LoVo (cell line): ENCODE results near the gene DIP2C.
"Not testable (repeated sequence)": the region's sequence is repeated elsewhere in the genome, so short reads cannot be mapped to it uniquely, and the experiment has no call there.

Source experiments
- DNase-seq: peaks from one replicate; pipeline ENCODE4 v3.0.0-alpha.2; 2016; ENCODE audit warnings: low spot score

The DIP2C gene

GRCh38 chr10:479706-480497, 209.6 kb downstream of the DIP2C start:
- DNase-seq: not testable (repeated sequence)

DNA sequence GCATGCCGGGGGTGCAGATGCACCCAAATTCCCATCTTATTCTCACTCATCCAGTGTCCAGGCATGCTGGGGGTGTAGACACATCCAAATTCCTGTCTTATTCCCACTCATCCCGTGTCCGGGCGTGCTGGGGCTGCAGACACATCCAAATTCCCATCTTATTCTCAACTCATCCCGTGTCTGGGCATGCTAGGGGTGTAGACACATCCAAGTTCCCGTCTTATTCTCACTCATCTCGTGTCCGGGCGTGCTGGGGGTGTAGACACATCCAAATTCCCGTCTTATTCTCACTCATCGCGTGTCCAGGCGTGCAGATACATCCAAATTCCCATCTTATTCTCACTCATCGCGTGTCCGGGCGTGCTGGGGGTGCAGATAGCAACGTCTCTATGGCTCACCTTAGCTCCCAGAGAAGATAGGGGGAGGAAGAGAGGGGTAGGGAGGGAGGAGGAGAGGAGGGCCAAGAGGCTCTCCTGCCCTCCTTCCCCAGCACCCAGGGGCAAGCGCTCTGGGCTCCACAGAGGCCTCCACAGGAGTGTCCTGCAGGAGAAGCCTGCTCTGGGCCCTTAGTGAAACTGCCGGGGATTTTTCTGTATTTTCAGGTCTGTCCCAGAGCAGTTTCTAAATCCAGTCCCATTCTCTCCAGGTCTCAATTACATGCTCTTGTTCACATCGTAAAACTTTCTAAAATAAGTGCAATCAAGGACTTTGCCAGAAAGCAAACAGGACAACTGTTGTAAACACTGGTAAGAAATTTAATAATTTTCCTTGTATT, 210.8 kb downstream of the DIP2C start:
- no peak for DNase-seq

DNA sequence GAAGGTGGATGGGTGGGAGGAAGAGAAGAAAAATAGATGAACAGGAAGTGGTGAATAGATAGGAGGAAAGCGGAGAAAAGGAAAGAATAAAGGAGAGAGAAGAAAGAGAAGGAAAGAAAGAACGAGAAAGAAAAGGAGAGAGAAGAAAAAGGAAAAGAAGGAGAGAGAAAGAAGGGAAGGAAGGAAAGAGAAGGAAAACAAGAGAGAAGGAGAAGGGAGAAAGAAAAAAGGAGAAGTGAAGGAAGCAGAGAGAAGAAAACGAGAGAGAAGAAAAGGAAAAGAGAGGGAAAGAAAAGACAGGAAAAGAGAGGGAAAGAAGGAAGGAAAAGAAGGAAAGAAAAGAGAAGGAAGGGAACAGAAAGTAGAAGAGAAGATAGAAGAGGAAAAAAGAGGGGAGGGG, 211.8 kb downstream of the DIP2C start:
- no peak for DNase-seq

DNA sequence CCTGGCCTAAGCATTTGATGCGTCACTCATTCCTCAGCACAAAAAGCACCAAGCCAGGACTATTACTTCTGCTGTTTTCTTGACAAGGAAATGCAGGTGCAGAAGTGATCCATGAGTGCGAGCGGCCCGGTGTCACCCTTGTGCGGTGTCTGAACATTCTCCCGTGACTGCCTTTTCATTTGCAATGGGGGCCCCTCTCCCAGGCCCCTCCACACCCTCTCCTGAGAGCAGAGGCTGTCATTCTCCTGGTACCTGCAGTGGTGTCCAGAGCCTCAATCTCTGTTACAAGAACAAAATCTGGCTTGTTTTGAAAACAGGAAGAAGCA, 213.1 kb downstream of the DIP2C start:
- no peak for DNase-seq

- DNase-seq: no peak
Observed at GRCh38 chr10:475709-476454, 213.6 kb downstream of the DIP2C start.

DNA sequence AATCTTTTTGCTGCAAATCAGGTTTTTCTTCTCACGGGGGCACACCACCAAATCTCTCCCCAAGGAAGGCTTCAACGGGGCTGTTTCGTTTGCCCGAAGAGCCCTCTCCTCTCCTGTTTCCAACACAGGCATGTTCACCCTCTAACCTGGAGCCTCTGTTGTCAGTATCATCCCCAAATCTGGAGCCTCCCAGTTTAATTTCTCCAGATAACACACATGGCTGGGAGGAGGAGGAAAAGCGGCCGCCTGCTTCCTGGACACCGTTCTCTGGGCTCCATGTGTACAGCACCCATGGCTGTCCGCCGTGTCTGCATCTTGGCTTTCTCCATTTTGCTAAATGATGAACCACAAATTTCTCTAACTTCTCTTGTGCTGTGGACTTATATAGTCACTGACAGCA, 214.5 kb downstream of the DIP2C start:
- DNase-seq: no peak

GRCh38 chr10:474406-474805, 215.1 kb downstream of the DIP2C start:
- DNase-seq: no peak

GRCh38 chr10:472241-472910, 217.1 kb downstream of the DIP2C start:
- no peak for DNase-seq

DNA sequence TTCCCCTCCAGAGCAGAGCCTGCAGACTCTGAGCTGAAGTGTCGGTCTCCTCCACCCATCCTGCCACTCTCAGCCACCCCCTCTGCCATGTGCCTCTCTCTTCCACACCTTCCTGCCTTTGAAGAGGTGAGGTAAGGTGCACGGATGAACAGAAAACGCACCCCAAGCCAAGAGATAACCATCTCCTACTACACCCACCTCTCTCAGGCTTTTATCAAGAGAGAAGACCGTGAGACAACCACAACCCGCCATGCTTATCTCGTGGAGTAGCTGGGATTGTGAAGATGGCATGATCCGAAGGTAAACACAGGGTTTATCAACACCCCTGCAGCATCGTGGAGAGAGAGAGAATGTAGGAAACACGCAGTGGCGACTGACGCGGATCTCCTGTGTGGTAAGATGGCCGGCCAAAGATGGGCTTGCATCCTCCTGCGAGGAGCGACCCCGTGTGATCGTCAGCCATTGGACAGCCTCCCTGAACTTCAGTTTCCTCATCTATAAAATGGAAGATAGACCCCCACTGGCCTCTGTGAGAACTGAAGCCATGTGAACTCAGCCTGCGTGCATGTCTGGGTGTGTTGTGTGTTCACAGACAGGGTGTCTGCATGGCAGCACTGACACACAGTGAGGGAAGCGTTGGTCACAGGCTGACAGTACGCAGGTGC, 219.0 kb downstream of the DIP2C start:
- DNase-seq: no peak

DNA sequence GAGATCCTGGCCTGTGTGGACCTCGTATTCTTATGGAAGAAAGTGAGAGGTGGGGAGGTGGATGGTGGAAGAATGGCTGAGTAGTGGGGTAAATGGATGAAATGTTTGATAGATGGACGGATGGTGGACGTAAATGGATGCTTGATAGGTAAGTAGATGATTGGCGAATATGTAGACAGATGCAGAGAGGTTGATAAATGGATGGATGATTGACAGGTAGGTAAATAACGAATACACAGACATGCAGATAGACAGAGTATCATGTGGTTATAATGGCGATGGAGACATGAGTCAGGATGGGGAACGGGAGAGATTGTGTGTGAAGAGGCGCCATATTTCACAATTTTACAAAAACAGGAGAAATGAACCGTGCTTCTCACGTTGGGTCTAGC, 219.5 kb downstream of the DIP2C start:
- no peak for DNase-seq

GRCh38 chr10:459743-460142, 229.7 kb downstream of the DIP2C start:
- no peak for DNase-seq

DNA sequence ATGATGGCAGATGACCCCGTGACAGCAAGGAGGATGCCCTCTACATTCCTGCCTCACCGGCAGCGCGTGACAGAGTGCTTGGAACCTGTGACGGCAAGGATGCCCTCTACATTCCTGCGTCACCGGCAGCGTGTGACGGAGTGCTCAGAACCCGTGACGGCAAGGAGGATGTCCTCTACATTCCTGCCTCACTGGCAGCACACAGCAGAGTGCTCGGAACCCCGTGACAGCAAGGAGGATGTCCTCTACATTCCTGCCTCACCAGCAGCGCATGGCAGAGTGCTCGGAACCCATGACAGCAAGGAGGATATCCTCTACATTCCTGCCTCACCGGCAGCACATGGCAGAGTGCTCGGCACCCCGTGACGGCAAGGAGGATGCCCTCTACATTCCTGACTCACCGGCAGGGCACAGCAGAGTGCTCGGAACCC, 231.0 kb downstream of the DIP2C start:
- no peak for DNase-seq

DNA sequence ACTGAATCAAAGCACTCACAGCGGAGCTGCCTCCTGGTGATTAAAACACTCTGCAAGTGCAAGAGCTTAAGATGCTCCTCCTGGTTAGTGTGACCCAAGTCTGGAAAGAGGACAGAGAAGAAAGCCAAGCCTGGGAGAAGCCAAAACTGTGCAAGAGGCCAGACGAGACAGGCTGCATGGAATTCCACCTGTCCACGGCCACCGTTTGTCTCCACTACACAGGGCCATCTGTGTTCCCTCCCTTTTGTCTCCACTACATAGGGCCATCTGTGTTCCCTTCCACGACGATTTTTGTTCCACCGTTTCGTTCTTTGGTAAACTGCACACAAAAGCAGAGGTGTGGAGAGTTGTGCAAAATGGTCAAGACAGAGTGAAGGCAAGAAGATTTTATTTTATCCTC, 233.0 kb downstream of the DIP2C start:
- DNase-seq: no peak

- peak; percentile 39 for DNase-seq
Observed at GRCh38 chr10:454860-455259, 234.6 kb downstream of the DIP2C start.

GRCh38 chr10:453647-454046, 235.8 kb downstream of the DIP2C start:
- no peak for DNase-seq

GRCh38 chr10:452512-453426, 236.7 kb downstream of the DIP2C start:
- no peak for DNase-seq

DNA sequence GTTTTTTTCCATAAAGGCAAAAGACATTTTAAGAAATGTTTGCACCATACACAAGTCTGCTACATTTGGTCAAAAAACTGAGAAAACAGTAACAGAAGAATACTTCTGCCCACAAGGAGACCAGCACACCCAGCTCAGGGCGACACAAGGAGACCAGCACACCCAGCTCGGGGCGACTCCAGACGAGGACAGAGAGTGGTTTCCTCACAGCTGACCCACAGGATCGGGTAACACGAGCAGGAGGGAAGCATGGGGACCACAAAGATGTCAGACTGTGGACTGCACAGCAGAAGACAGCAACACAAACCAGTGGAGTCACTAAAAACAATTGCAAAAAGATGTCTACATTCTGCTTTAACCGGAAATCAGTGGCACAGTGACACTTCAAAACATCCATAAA, 237.6 kb downstream of the DIP2C start:
- no peak for DNase-seq

GRCh38 chr10:451021-451471, 238.4 kb downstream of the DIP2C start:
- no peak for DNase-seq

- no peak for DNase-seq
Observed at GRCh38 chr10:450463-450862, 239.0 kb downstream of the DIP2C start.

GRCh38 chr10:449331-449730, 240.1 kb downstream of the DIP2C start:
- not testable (repeated sequence) for DNase-seq

GRCh38 chr10:443459-443858, 246.0 kb downstream of the DIP2C start:
- DNase-seq: no peak
